Smooth muscle cell (in vitro differentiated cells): ENCODE data around the gene MILR1. TPM values are rescaled to one million over a fixed set of nuclear protein-coding genes. Genes with fewer than 3 reads are reported as not detected.

Experiments used
- DNase-seq: peaks from one replicate; lab custom pipeline; 2025; ENCODE audit not compliant: unreplicated experiment; lab: John Stamatoyannopoulos, UW
- H2AFZ ChIP-seq: fragments of 200-600 bp; sonication (generic); 2 replicates; pipeline ENCODE4 v1.6.0; 2016; ENCODE audit warnings: antibody characterized with exemption, low read depth, mild to moderate bottlenecking
- H3F3A ChIP-seq: fragments of 200-600 bp; sonication (generic); 2 replicates; pipeline ENCODE4 v1.6.0; 2017; ENCODE audit warnings: antibody characterized with exemption, low read depth
- H3K27ac ChIP-seq: fragments of 200-600 bp; sonication (generic); 2 replicates; pipeline ENCODE4 v1.5.1; 2016; ENCODE audit warnings: low read depth, mild to moderate bottlenecking
- H3K27me3 ChIP-seq: fragments of 200-600 bp; sonication (generic); 2 replicates; pipeline ENCODE4 v1.6.1; 2016; ENCODE audit warnings: low read depth, mild to moderate bottlenecking
- H3K36me3 ChIP-seq: fragments of 200-600 bp; sonication (generic); 2 replicates; pipeline ENCODE4 v1.5.1; 2016; ENCODE audit warnings: low read depth
- H3K4me1 ChIP-seq: fragments of 200-600 bp; sonication (generic); 2 replicates; pipeline ENCODE4 v1.5.1; 2016; ENCODE audit warnings: low read depth
- H3K4me2 ChIP-seq: fragments of 200-600 bp; sonication (generic); 2 replicates; pipeline ENCODE4 v1.6.0; 2016; ENCODE audit warnings: mild to moderate bottlenecking
- H3K4me3 ChIP-seq: fragments of 200-600 bp; sonication (generic); 2 replicates; pipeline ENCODE4 v1.5.1; 2016; ENCODE audit warnings: mild to moderate bottlenecking
- H3K79me2 ChIP-seq: fragments of 200-600 bp; sonication (generic); 2 replicates; pipeline ENCODE4 v1.6.0; 2016; ENCODE audit warnings: low read depth, mild to moderate bottlenecking
- H3K9ac ChIP-seq: fragments of 200-600 bp; sonication (generic); 2 replicates; pipeline ENCODE4 v1.6.0; 2016; ENCODE audit warnings: low read depth
- H3K9me3 ChIP-seq: fragments of 200-600 bp; sonication (generic); replicated peaks from 2 replicates; pipeline ENCODE4 v1.5.1; 2016; ENCODE audit warnings: low read depth
- H4K20me1 ChIP-seq: fragments of 200-600 bp; sonication (generic); 2 replicates; pipeline ENCODE4 v1.6.0; 2016; ENCODE audit warnings: low read depth
- CTCF ChIP-seq: fragments of 200-600 bp; sonication (generic); IDR thresholded peaks from 2 replicates; pipeline ENCODE4 v1.5.1; 2017; ENCODE audit warnings: borderline replicate concordance, mild to moderate bottlenecking, antibody characterized with exemption; ENCODE audit not compliant: insufficient read depth, poor library complexity, severe bottlenecking
- WGBS: methylation state at CpG from one replicate; pipeline ENCODE4 v1.1.7; 2016; ENCODE audit warnings: low lambda C conversion rate; 5-methylcytosine and 5-hydroxymethylcytosine counted together
- polyA plus RNA-seq: library from polyadenylated mRNA; unstranded; fragments of >200 nt; fragmentation: Nextera tagmentation; extraction: Ambion mirVana; gene quantifications from 2 replicates; pipeline ENCODE4 v1.2.1, GENCODE V29; 2016
- total RNA-seq: library from RNA; depleted of rRNA; stranded (reverse); fragments of >200 nt; gene quantifications from 2 replicates; pipeline ENCODE4 v1.2.3, GENCODE V29; 2014

Gene MILR1
- total and polyA plus RNA-seq, 2 experiments from 2014 or later = not detected

- peaks cover 52% of the 10 kb centered on the region for H3K36me3 ChIP-seq
- H3K27ac ChIP-seq = peak overlapping the region; percentile 99
- 96% methylated on average over 3 of the region's 3 CpGs for WGBS
- no peak for DNase-seq
- no peak overlapping the region for H3K4me3 ChIP-seq
- H3K9ac ChIP-seq = peak overlapping the region; percentile 1
- H2AFZ ChIP-seq = no peak overlapping the region
- H3K9me3 ChIP-seq = no peaks in the 10 kb centered on the region
- H3K79me2 ChIP-seq = peaks cover 60% of the 10 kb centered on the region
- no peak for TF ChIP-seq CTCF
- peaks cover 25% of the 10 kb centered on the region for H3K4me1 ChIP-seq
- peaks cover 81% of the 10 kb centered on the region for H4K20me1 ChIP-seq
- no peak overlapping the region for H3K4me2 ChIP-seq
- H3F3A ChIP-seq = peaks cover 67% of the 10 kb centered on the region
- H3K27me3 ChIP-seq = no peaks in the 10 kb centered on the region
Observed at GRCh38 chr17:64502021-64502420, 53.1 kb downstream of the MILR1 start.

GRCh38 chr17:64502809-64503208 is 53.9 kb downstream of the MILR1 start:
- Histone ChIP-seq H3K9ac (no peak overlapping the region), H3K27ac (peak overlapping the region; percentile 99), H2AFZ (no peak overlapping the region), H3K4me1 (peaks cover 24% of the 10 kb centered on the region), H3K79me2 (peaks cover 63% of the 10 kb centered on the region), H3K4me2 (peak overlapping the region; percentile 86), H3F3A (peaks cover 67% of the 10 kb centered on the region), H3K27me3 (no peaks in the 10 kb centered on the region), H3K36me3 (peaks cover 52% of the 10 kb centered on the region), H3K4me3 (no peak overlapping the region), H4K20me1 (peaks cover 89% of the 10 kb centered on the region), H3K9me3 (no peaks in the 10 kb centered on the region)
- no peak for TF ChIP-seq CTCF
- WGBS = 52% methylated on average over 2 of the region's 2 CpGs
- no peak for DNase-seq

GRCh38 chr17:64503341-64503740 is 54.4 kb downstream of the MILR1 start:
- peaks cover 90% of the 10 kb centered on the region for H4K20me1 ChIP-seq
- DNase-seq = no peak
- H3K36me3 ChIP-seq = peaks cover 52% of the 10 kb centered on the region
- peak overlapping the region; percentile 100 for H3K9ac ChIP-seq
- H3K4me1 ChIP-seq = peaks cover 26% of the 10 kb centered on the region
- H3K27ac ChIP-seq = peak overlapping the region; percentile 99
- TF ChIP-seq CTCF = no peak
- WGBS = 89% methylated on average over 5 of the region's 5 CpGs
- H3K9me3 ChIP-seq = no peaks in the 10 kb centered on the region
- peak overlapping the region; percentile 86 for H3K4me2 ChIP-seq
- peak overlapping the region; percentile 91 for H3K4me3 ChIP-seq
- H3K79me2 ChIP-seq = peaks cover 69% of the 10 kb centered on the region
- H2AFZ ChIP-seq = no peak overlapping the region
- peaks cover 62% of the 10 kb centered on the region for H3F3A ChIP-seq
- H3K27me3 ChIP-seq = no peaks in the 10 kb centered on the region
